Stimulated activated naive B cell treated with anti-CD40 and anti-IgM and Interleukin-4, amounts not matched to agents 10 μg/mL and 1 μg/mL and 100 μg/mL, for 72 hours (primary cell): ENCODE results near the gene LEMD3.
"Not testable (repeated sequence)": the region's sequence is repeated elsewhere in the genome, so short reads cannot be mapped to it uniquely, and the experiment has no call there.

Experiments used
- ATAC-seq, 2 donors: fragments of 150-1000 bp; cut with Tn5 transposase; replicated peaks; 2 replicates each; pipeline ENCODE4 v1.10.0; 2021; ENCODE audit warnings: moderate library complexity in 1 of 2
- DNase-seq: peaks from one replicate; pipeline ENCODE4 v3.0.0; 2021
- H3K27ac Mint-ChIP-seq: one replicate; pipeline ENCODE4 v1.8.0; 2022; ENCODE audit warnings: mild to moderate bottlenecking, mixed read lengths
- H3K27me3 Mint-ChIP-seq, 2 donors: one replicate each; pipeline ENCODE4 v1.8.0; 2022; ENCODE audit warnings: mixed read lengths in 2 of 2
- H3K36me3 Mint-ChIP-seq, 2 donors: one replicate each; pipeline ENCODE4 v1.8.0; 2022; ENCODE audit warnings: mixed read lengths in 2 of 2, mild to moderate bottlenecking in 1 of 2
- H3K4me1 Mint-ChIP-seq, 2 donors: one replicate each; pipeline ENCODE4 v1.8.0; 2022; ENCODE audit warnings: mixed read lengths in 2 of 2, mild to moderate bottlenecking in 1 of 2
- H3K4me3 Mint-ChIP-seq, 2 donors: one replicate each; pipeline ENCODE4 v1.8.0; 2022; ENCODE audit warnings: mild to moderate bottlenecking in 2 of 2, mixed read lengths in 2 of 2, moderate library complexity in 1 of 2
- H3K9me3 Mint-ChIP-seq, 2 donors: one replicate each; pipeline ENCODE4 v1.8.0; 2022; ENCODE audit warnings: mixed read lengths in 2 of 2, mild to moderate bottlenecking in 1 of 2

Gene LEMD3

DNA sequence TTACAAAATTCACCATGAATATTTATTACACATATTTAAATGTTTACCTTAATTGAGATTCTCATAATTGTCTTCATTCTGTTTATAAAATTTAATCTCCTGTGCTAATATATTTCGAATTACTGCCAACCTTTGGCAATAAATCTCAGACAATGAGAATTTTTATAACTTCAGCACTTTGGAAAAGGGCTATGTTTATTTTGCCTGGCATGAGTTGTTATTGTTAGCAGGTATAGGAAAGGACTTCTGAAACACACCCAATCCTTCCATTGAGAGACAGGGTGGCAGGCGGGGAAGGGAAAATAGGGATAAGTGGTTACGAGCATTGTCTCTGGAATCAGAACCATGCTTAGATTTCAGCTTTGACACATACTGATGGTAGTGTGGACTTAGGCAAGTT, 97.0 kb downstream of the LEMD3 start:
- Mint-ChIP-seq H3K27me3 (peaks cover 0 to 5% of the 10 kb centered on the region in 2 donors), H3K27ac (no peak overlapping the region), H3K4me3 (no peak overlapping the region), H3K36me3 (no peaks in the 10 kb centered on the region), H3K9me3 (no peaks in the 10 kb centered on the region), H3K4me1 (no peaks in the 10 kb centered on the region)
- ATAC-seq (no peak), DNase-seq (no peak)

DNA sequence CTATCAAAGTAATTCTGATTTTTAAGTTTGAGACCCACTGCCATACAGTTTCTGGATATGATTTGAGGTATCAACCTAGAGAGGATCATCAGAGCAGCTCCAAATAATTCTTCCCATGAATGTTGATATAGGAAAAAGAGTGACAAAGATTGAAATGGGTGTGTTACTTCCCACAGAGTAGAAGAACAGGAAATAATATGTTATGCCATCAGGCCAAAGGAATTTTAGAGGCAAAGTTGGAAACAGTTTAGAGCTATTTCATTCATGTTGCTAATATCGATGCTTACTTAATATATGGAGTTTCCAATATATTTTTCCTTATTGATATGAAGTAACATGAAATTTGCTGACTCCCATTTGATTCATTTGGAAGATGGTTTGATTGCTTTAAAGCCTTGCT, 100.2 kb downstream of the LEMD3 start:
- peaks cover 9 to 13% of the 10 kb centered on the region in 2 donors for H3K27me3 Mint-ChIP-seq
- H3K4me3 Mint-ChIP-seq, result no peak overlapping the region
- no peaks in the 10 kb centered on the region for H3K36me3 Mint-ChIP-seq
- H3K27ac Mint-ChIP-seq, result no peak overlapping the region
- DNase-seq (no peak), ATAC-seq (no peak)
- no peaks in the 10 kb centered on the region for H3K4me1 Mint-ChIP-seq
- H3K9me3 Mint-ChIP-seq, result no peaks in the 10 kb centered on the region

DNA sequence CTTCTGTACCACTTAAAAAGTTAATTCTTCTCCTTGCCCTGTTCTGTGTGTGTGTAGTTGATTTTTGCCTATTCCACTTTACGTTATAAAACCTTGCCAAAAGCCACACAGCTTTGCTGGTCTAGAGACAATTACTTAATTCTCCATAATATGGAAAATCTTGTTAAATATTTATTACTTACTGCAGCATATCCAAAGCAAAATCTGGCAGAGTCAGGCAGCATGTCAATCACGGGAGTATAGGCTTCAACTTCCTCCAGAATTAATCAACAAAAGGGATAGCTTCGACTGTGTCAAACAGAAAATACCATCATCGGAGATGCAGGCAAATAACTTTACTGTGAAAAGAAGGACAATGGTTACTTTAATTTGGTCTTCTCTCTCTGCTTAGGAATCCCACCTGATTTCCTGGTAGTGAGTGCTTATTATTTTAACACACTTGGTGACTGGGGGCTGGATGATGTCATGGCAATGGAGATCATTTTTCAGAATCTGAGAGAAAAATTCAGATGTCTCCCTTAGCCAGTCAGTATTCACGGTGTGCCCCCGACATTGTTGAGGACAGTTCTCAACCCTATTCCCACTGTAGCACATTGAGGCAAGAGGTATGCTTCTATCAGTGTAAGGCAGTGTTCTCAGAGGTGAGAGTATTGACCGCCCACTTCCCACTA, 105.4 kb downstream of the LEMD3 start:
- H3K27me3 Mint-ChIP-seq, result peaks cover 20 to 22% of the 10 kb centered on the region in 2 donors
- H3K36me3 Mint-ChIP-seq, result no peaks in the 10 kb centered on the region
- ATAC-seq (no peak), DNase-seq (no peak)
- H3K27ac Mint-ChIP-seq, result no peak overlapping the region
- H3K9me3 Mint-ChIP-seq, result no peaks in the 10 kb centered on the region
- H3K4me3 Mint-ChIP-seq, result no peak overlapping the region
- H3K4me1 Mint-ChIP-seq, result peaks cover 6 to 20% of the 10 kb centered on the region in 2 donors

DNA sequence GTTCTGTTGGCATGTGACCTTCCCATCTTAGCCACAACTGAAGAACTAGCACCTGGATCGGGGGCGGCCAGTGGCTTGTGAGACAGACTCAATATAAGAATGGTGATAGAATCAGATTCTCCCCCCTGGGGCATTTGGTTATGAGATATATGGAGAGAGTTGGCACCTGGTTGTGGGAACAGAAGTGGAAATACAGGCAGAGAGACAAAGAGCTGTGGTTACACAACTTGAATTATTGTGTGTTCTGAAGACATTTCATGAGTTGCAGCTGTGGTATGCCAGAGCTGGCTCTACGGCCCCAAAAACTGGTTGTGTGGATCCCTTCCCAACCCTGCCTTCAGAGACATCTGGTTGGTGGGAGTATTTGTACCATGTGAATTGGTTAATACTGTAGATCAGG, 106.2 kb downstream of the LEMD3 start:
- ATAC-seq (no peak), DNase-seq (no peak)
- peaks cover 21 to 22% of the 10 kb centered on the region in 2 donors for H3K27me3 Mint-ChIP-seq
- no peak overlapping the region for H3K27ac Mint-ChIP-seq
- H3K9me3 Mint-ChIP-seq, result no peaks in the 10 kb centered on the region
- H3K4me3 Mint-ChIP-seq, result no peak overlapping the region
- H3K4me1 Mint-ChIP-seq, result peaks cover 6 to 21% of the 10 kb centered on the region in 2 donors
- H3K36me3 Mint-ChIP-seq, result no peaks in the 10 kb centered on the region

DNA sequence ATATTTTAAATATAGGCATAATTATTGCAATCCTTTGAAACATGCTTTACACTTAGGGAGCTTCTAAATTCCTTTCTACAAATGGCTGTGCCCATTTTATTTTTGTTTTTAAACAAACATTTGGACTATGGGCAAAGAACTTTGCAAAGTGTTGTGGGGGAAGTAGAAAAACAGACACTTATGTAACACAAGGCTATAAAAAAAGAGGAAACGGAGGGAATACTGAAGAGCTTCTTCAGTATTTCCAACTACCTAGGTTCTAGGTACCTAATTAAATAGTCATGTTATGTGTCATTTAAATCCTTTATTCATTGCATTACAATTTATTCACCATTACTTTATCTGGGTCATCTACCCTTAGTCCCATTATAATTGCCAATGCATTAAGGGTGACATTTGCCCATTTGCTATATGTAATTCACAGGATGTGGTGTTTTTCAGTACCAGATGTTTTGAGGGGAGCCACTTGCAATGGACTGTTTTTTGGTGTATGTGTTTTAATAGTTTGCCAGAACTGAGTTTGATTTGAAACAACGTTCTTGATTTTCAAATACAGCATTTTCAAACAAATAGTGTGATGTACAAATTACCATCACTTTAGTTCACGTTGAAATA, 107.6 kb downstream of the LEMD3 start:
- H3K36me3 Mint-ChIP-seq, result no peaks in the 10 kb centered on the region
- no peak overlapping the region for H3K27ac Mint-ChIP-seq
- DNase-seq (no peak), ATAC-seq (no peak)
- H3K9me3 Mint-ChIP-seq, result no peaks in the 10 kb centered on the region
- H3K4me1 Mint-ChIP-seq, result peaks cover 6 to 21% of the 10 kb centered on the region in 2 donors
- H3K27me3 Mint-ChIP-seq, result peaks cover 30 to 31% of the 10 kb centered on the region in 2 donors
- H3K4me3 Mint-ChIP-seq, result no peak overlapping the region

DNA sequence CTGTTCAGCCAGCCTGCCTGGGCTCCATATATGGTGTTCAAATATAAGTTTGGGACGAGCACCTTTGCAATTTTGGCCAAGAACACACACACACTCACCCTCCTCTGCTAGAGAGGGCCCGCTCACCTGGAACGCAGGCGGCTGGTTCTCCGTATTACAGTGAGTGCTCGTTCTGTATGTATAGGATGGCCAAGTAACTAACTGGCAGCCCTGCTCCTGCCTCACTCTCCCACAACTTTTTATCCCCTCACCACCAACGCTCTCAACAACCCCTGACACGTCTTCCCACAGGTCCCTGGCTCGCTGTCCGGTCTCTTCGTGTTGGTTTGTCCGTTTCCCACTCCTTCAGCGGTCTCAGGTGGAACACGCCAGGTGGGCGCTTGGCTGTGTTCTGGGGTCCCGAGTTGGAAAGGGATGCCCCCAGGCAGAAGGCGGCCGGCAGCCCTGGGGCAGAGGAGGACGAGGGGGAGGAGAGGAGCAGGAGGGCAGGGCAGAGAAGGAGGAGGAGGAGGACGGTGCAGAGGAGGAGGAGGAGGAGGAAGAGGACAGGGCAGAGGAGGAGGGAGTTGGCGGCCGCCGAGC, 108.7 kb downstream of the LEMD3 start:
- H3K27ac Mint-ChIP-seq, result no peak overlapping the region
- H3K4me3 Mint-ChIP-seq, result peak overlapping the region; percentile 74 to 83
- H3K9me3 Mint-ChIP-seq, result no peaks in the 10 kb centered on the region
- peaks cover 6 to 21% of the 10 kb centered on the region in 2 donors for H3K4me1 Mint-ChIP-seq
- DNase-seq (no peak), ATAC-seq (peak in 1 of 2 donors; percentile 12)
- no peaks in the 10 kb centered on the region for H3K36me3 Mint-ChIP-seq
- H3K27me3 Mint-ChIP-seq, result peaks cover 30 to 35% of the 10 kb centered on the region in 2 donors

DNA sequence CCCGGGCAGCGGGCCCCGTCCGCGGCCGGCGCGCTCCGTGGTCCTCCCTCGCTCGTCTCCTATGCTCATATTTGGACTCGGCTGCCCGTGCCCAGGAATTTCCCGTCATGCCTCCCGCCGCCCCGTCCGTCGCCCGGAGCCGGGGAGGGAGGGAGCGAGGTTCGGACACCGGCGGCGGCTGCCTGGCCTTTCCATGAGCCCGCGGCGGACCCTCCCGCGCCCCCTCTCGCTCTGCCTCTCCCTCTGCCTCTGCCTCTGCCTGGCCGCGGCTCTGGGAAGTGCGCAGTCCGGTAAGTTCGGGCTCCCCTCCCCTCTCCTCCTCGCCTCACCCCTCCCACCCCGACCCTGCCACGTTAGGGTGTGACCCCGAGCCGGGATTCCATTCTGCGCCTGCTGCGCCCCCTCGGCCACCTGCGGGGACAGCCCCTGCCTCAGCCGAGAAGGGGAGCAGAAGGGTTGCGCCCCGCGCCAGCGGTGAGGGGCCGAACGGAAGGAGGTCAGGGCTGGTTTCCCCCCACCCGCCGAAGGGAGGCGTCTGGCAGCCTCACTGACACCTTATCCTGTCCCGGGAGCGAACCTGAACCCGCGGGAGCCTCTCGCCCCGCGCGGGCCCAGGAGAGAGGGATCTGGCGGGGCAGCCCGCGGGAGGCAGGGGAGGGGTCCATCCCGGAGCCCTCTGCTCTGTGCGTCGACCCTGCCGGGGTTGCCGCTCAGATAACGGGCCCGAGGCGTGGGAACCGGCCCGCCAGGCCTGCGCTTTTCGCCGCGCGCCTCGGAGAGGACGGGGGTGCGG, 109.4 kb downstream of the LEMD3 start, which contains the start of gene MSRB3:
Gene MSRB3 (plus strand): TSS at position 108 of the 793 bp plus-strand sequence. CDS start 29,897 bp downstream, outside the sequence.
- peak within 1 kb of the TSS; percentile 75 to 83 for H3K4me3 Mint-ChIP-seq
- H3K36me3 Mint-ChIP-seq, result no peaks in the 10 kb centered on the region
- peak; percentile 72 to 80 for ATAC-seq
- peaks cover 27 to 35% of the 10 kb centered on the region in 2 donors for H3K27me3 Mint-ChIP-seq
- H3K4me1 Mint-ChIP-seq, result peaks cover 6 to 21% of the 10 kb centered on the region in 2 donors
- DNase-seq, result peak; percentile 6
- H3K27ac Mint-ChIP-seq, result no peak within 1 kb of the TSS
- no peaks in the 10 kb centered on the region for H3K9me3 Mint-ChIP-seq

DNA sequence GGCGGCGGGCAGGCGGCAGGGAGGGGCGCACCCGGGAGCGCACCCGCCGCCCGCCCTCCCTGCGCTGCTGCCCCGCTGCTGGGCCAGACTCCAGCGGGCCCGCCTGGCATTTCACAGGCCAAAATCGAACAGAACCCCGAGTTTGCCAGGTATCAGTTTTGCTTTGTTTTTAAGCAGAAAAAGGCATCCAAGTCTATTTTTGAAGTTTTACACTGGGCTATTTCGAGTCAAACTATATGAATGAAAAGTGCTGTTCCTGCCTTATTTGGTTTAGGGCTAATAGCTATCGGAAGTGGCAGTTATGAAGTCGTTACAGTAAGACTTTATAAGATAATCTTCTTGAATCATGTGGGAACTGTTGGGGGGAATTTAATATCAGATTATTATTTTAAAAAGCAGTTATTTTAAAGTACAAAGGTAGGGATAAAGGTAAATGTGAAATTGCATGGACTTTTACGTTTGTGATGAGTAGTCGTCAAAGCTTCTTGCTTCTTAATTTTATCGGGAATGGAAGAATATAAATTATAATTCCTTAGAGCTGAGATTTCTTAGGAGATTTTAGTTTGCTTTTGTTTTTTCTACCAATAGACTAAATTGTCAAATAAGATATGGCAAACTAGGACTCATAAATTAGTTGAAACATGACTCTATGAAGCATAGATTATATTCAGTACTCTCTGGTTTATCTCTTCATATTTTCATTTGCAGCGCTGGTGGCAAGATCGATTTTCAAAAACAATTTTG, 110.2 kb downstream of the LEMD3 start:
- Mint-ChIP-seq H3K36me3 (no peaks in the 10 kb centered on the region), H3K9me3 (no peaks in the 10 kb centered on the region), H3K4me3 (peak overlapping the region; percentile 75 to 83), H3K27me3 (peaks cover 27 to 35% of the 10 kb centered on the region in 2 donors), H3K27ac (no peak overlapping the region), H3K4me1 (peaks cover 6 to 21% of the 10 kb centered on the region in 2 donors)
- ATAC-seq (no peak), DNase-seq (no peak)

DNA sequence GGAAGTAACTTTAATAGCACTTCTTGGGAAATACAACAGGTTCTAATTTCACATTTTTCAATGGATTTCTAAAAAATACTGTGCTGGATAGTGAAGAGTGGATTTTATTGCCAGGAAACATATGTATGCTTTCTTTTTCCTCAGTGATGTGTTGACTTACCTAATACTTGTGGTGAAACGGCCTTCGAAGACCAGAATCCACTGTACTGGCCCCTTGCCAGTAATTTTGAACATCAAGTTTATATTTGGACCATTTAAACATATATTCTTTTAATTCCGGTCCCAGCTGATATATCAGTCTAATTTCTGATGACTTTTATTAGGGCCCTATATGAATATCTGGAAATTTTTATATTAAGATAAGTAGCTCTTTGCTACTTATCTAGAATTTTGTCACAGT, 110.9 kb downstream of the LEMD3 start:
- no peaks in the 10 kb centered on the region for H3K36me3 Mint-ChIP-seq
- no peak for ATAC-seq

DNA sequence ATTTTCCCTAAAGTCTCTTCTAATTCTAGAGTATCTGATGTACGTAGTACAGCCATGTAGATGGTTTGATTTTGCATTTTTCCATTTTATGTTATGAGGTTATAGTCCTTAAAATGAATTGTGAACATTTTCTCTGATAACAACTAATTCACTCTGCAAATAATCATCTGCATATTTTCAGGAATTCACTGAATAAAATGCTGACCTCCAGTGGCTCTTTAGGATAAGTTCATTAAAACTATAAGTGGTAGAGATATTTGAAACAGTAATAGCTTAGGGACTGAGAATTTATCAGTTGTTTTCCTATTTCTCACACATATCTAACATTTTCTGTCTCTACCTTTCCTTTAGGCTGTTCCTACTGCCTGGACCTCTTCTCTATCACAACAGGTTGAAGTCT, 113.5 kb downstream of the LEMD3 start:
- peaks cover 6 to 14% of the 10 kb centered on the region in 2 donors for H3K4me1 Mint-ChIP-seq
- no peak for DNase-seq
- no peak for ATAC-seq
- H3K27ac Mint-ChIP-seq, result no peak overlapping the region
- no peaks in the 10 kb centered on the region for H3K36me3 Mint-ChIP-seq
- no peaks in the 10 kb centered on the region for H3K9me3 Mint-ChIP-seq
- H3K4me3 Mint-ChIP-seq, result no peak overlapping the region
- H3K27me3 Mint-ChIP-seq, result peaks cover 30 to 35% of the 10 kb centered on the region in 2 donors

More for the DNA sequence above, 110.9 kb downstream of the LEMD3 start:
- Mint-ChIP-seq H3K27me3 (peaks cover 30 to 34% of the 10 kb centered on the region in 2 donors), H3K27ac (no peak overlapping the region), H3K9me3 (no peaks in the 10 kb centered on the region), H3K4me1 (peaks cover 6 to 21% of the 10 kb centered on the region in 2 donors), H3K4me3 (no peak overlapping the region)
- no peak for DNase-seq

DNA sequence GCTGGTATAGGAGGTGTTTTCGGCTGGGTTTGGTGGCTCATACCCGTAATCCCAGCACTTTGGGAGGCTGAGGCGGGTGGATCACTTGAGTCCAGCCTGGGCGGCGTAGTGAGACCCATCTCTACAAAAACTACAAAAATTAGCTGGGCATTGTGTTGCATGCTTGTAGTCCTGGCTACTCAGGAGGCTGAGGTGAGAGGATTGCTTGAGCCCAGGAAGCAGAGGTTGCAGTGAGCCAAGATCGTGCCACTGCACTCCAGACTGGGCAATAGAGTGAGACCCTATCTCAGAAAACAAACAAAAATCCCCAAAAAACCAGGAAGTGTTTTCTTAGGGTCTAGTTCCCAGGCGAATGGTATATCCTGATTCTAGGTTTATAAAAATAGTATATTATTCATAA, 116.1 kb downstream of the LEMD3 start:
- not testable (repeated sequence) for H3K27ac Mint-ChIP-seq, H3K4me1 Mint-ChIP-seq, H3K9me3 Mint-ChIP-seq, DNase-seq, ATAC-seq, H3K36me3 Mint-ChIP-seq, H3K4me3 Mint-ChIP-seq
- H3K27me3 Mint-ChIP-seq, result peaks cover 24% of the 10 kb centered on the region in 2 donors

DNA sequence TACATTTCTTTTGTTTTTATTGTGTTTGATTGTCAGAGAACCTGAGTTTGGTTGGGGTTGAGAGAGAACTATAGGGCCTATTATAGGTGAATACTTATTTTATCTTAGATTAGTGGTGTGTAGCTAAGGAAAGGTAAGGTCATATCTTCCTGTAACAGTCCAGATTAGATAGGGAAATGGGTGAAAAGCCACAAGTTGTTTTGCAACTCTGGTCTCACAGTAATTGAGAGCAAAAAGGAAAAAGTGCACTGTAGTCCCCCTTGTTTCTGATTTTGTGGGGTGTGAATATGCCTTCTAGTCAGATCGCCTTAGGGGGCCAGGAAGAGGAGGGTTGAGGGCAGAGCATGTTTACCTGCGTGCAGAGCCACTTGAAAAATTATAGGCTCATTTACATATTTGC, 118.0 kb downstream of the LEMD3 start:
- ATAC-seq, result no peak
- Mint-ChIP-seq H3K9me3 (no peaks in the 10 kb centered on the region), H3K36me3 (no peaks in the 10 kb centered on the region), H3K27me3 (peaks cover 11% of the 10 kb centered on the region in 2 donors), H3K4me3 (no peak overlapping the region), H3K27ac (no peak overlapping the region), H3K4me1 (no peaks in the 10 kb centered on the region)
- no peak for DNase-seq

DNA sequence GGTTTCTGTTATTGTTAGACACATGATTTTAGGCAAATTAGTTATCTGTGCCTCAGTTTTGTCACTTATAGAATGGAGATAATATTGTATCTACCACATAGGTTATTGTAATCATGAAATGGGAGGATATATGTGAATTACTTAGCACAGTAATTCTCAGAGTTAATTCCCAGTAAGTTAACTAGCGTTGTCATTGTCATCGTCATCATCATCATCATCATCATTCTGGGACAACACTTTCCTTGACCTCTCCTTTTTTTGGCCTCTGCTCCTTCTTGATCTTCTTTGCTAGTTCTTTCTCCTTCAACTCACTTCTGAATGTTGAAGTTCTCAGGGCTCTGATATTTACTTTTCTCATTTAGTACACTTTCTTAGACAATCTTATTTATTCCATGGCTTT, 122.9 kb downstream of the LEMD3 start:
- Mint-ChIP-seq H3K27ac (no peak overlapping the region), H3K4me1 (peaks cover 8 to 10% of the 10 kb centered on the region in 2 donors), H3K4me3 (no peak overlapping the region), H3K36me3 (no peaks in the 10 kb centered on the region), H3K27me3 (peaks cover 0 to 13% of the 10 kb centered on the region in 2 donors), H3K9me3 (peaks cover 1 to 5% of the 10 kb centered on the region in 2 donors)
- ATAC-seq (no peak), DNase-seq (no peak)

DNA sequence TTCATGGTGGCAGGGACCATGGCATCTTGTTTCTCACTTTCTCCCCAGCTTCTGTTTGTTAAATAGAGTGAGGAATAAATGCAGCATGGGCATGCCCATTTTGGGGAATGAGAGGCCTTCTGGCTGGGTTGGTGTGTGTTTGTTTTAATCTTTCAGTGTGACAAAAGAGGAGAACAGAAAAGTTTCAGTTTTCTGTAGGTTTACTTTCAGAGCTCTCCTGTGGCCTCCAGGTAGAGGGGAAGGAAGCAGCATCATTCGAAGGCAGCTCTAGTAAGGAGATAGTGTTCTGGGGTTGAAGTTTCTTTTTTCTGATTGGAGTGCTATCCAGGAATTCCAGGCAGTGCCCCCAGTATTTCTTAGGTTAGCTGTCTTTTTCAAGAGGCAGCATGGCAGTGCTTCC, 124.4 kb downstream of the LEMD3 start:
- no peaks in the 10 kb centered on the region for H3K36me3 Mint-ChIP-seq
- H3K4me1 Mint-ChIP-seq, result peaks cover 8 to 10% of the 10 kb centered on the region in 2 donors
- H3K4me3 Mint-ChIP-seq, result no peak overlapping the region
- DNase-seq (no peak), ATAC-seq (no peak)
- peaks cover 0 to 13% of the 10 kb centered on the region in 2 donors for H3K27me3 Mint-ChIP-seq
- peaks cover 1 to 5% of the 10 kb centered on the region in 2 donors for H3K9me3 Mint-ChIP-seq
- no peak overlapping the region for H3K27ac Mint-ChIP-seq
